ENCODE measurements around the gene LAMB1.

Gene LAMB1

GRCh38 chr7:108002726-108003598, at the start of gene LAMB1:
Gene LAMB1 (minus strand): TSS chr7:108003161. CDS start chr7:108002885, 276 bp downstream.
- Histone ChIP-seq H3K9me3 (ENCODE audit: control insufficient read depth, low read depth, low read length) (no peaks in the 10 kb centered on the region), H3K27me3 (ENCODE audit: control insufficient read depth, insufficient read depth, low read length) (peaks cover 84% of the 10 kb centered on the region), H3K36me3 (ENCODE audit: control insufficient read depth, low read depth, low read length) (no peaks in the 10 kb centered on the region), H3K4me1 (ENCODE audit: control insufficient read depth, low read depth, low read length) (peaks cover 12% of the 10 kb centered on the region), H3K4me3 (ENCODE audit: low read length) (peak within 1 kb of the TSS; percentile 59), H3K9ac (ENCODE audit: low read length) (peak within 1 kb of the TSS; percentile 70), H3K27ac (ENCODE audit: low read length) (no peak within 1 kb of the TSS)

GRCh38 chr7:108051454-108051853, 48.5 kb upstream of the LAMB1 start:
- Histone ChIP-seq H3K4me3 (ENCODE audit: low read length) (no peak overlapping the region), H3K9ac (ENCODE audit: low read length) (no peak overlapping the region), H3K9me3 (ENCODE audit: control insufficient read depth, low read depth, low read length) (no peaks in the 10 kb centered on the region), H3K27ac (ENCODE audit: low read length) (no peak overlapping the region), H3K36me3 (ENCODE audit: control insufficient read depth, low read depth, low read length) (no peaks in the 10 kb centered on the region), H3K27me3 (ENCODE audit: control insufficient read depth, insufficient read depth, low read length) (no peaks in the 10 kb centered on the region), H3K4me1 (ENCODE audit: control insufficient read depth, low read depth, low read length) (no peaks in the 10 kb centered on the region)

DNA sequence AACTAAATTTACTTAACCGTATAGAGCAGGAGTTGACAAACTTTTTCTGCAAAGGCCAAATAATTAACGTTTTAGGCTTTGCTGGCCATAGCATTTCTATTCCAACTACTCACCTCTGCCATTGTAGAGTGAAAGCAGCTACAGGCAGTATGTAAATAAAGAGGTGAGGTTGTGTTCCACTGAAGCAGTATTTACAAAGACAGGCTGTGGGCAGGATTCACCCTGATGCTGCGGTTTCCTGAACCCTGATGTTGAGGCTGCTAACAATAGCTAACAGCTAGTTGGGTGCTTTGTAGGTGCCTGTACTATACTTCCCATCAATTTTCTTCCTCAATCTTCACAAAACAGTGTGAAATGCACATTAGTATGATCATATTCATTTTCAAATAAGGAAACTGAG, 47.0 kb upstream of the LAMB1 start:
- H3K36me3 ChIP-seq (ENCODE audit: control insufficient read depth, low read depth, low read length): no peaks in the 10 kb centered on the region
- no peak overlapping the region for H3K9ac ChIP-seq (ENCODE audit: low read length)
- H3K4me3 ChIP-seq (ENCODE audit: low read length): no peak overlapping the region
- no peaks in the 10 kb centered on the region for H3K9me3 ChIP-seq (ENCODE audit: control insufficient read depth, low read depth, low read length)
- H3K27ac ChIP-seq (ENCODE audit: low read length): no peak overlapping the region
- H3K4me1 ChIP-seq (ENCODE audit: control insufficient read depth, low read depth, low read length): no peaks in the 10 kb centered on the region
- no peaks in the 10 kb centered on the region for H3K27me3 ChIP-seq (ENCODE audit: control insufficient read depth, insufficient read depth, low read length)

- Histone ChIP-seq H3K27me3 (ENCODE audit: control insufficient read depth, insufficient read depth, low read length) (no peaks in the 10 kb centered on the region), H3K36me3 (ENCODE audit: control insufficient read depth, low read depth, low read length) (no peaks in the 10 kb centered on the region), H3K27ac (ENCODE audit: low read length) (no peak overlapping the region), H3K4me3 (ENCODE audit: low read length) (no peak overlapping the region), H3K4me1 (ENCODE audit: control insufficient read depth, low read depth, low read length) (no peaks in the 10 kb centered on the region), H3K9me3 (ENCODE audit: control insufficient read depth, low read depth, low read length) (no peaks in the 10 kb centered on the region), H3K9ac (ENCODE audit: low read length) (no peak overlapping the region)
Observed at GRCh38 chr7:108048422-108048821, 45.5 kb upstream of the LAMB1 start.

DNA sequence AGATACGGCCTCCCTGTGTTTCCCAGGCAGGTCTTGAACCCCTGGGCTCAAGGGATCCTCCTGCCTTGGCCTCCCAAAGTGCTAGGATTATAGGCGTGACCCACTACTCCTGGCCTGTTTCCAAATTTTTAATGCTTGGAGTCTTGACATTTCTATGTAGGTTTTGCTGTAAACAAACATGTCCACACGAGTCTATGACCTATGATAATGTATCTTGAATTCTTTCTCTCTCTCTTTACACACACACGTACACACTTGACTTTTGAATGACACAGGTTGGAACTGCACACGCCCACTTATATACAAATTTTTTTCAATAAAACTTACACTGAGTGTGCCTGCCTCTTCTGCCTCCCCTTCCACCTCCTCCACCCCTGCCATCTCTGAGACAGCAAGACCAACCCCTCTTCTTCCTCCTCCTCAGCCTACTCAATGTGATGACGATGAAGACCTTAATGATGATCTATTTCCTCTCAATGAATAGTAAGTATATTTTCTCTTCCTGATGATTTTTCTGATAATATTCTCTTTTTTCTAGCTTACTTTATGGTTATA, 44.1 kb upstream of the LAMB1 start:
- no peak overlapping the region for H3K27ac ChIP-seq (ENCODE audit: low read length)
- H3K9ac ChIP-seq (ENCODE audit: low read length): no peak overlapping the region
- no peaks in the 10 kb centered on the region for H3K27me3 ChIP-seq (ENCODE audit: control insufficient read depth, insufficient read depth, low read length)
- H3K4me3 ChIP-seq (ENCODE audit: low read length): no peak overlapping the region
- no peaks in the 10 kb centered on the region for H3K4me1 ChIP-seq (ENCODE audit: control insufficient read depth, low read depth, low read length)
- H3K9me3 ChIP-seq (ENCODE audit: control insufficient read depth, low read depth, low read length): no peaks in the 10 kb centered on the region
- H3K36me3 ChIP-seq (ENCODE audit: control insufficient read depth, low read depth, low read length): no peaks in the 10 kb centered on the region

DNA sequence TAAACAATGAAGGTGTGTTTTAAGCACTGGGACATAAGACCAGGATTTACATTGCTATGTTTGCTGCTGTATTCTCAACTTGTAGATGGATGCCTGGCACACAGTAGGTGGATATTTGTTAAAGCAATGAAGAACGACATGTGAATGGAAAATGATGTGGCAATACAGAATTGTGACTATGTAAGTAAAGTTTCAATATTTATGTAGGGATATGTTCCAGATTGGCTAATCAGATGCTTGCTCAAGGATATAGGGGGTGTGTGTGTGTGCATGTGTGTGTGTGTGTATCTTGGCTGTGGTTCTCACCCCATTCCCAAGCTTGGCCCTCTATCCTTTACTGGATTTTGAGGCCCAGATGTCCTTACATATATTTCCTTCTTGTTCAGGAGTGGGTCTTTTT, 42.7 kb upstream of the LAMB1 start:
- no peak overlapping the region for H3K4me3 ChIP-seq (ENCODE audit: low read length)

GRCh38 chr7:108045154-108045553, 42.2 kb upstream of the LAMB1 start:
- Histone ChIP-seq H3K4me1 (ENCODE audit: control insufficient read depth, low read depth, low read length) (no peaks in the 10 kb centered on the region), H3K27me3 (ENCODE audit: control insufficient read depth, insufficient read depth, low read length) (no peaks in the 10 kb centered on the region), H3K36me3 (ENCODE audit: control insufficient read depth, low read depth, low read length) (no peaks in the 10 kb centered on the region), H3K9ac (ENCODE audit: low read length) (no peak overlapping the region), H3K9me3 (ENCODE audit: control insufficient read depth, low read depth, low read length) (no peaks in the 10 kb centered on the region), H3K4me3 (ENCODE audit: low read length) (no peak overlapping the region), H3K27ac (ENCODE audit: low read length) (no peak overlapping the region)

More for the DNA sequence above, 42.7 kb upstream of the LAMB1 start:
- Histone ChIP-seq H3K9me3 (ENCODE audit: control insufficient read depth, low read depth, low read length) (no peaks in the 10 kb centered on the region), H3K9ac (ENCODE audit: low read length) (no peak overlapping the region), H3K27me3 (ENCODE audit: control insufficient read depth, insufficient read depth, low read length) (no peaks in the 10 kb centered on the region), H3K36me3 (ENCODE audit: control insufficient read depth, low read depth, low read length) (no peaks in the 10 kb centered on the region), H3K4me1 (ENCODE audit: control insufficient read depth, low read depth, low read length) (no peaks in the 10 kb centered on the region), H3K27ac (ENCODE audit: low read length) (no peak overlapping the region)

DNA sequence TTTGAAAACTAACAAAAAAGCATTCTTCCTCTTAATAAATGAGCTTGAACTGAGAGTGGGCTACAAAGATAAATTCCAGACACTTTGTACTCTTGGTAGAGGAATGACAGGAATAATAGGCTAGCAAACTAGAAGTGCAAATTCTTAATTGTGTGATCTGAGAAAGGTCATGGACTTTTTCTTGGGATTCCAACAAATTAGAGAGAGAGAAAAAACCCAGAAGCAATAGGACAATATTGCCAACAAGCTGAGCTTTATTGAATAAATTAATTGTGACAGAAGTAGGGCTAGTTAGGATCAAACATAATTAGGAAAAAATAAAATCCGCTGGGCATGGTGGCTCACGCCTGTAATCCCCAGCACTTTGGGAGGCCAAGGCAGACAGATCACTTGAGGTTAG, 41.4 kb upstream of the LAMB1 start:
- no peak overlapping the region for H3K4me3 ChIP-seq (ENCODE audit: low read length)
- no peaks in the 10 kb centered on the region for H3K36me3 ChIP-seq (ENCODE audit: control insufficient read depth, low read depth, low read length)
- H3K4me1 ChIP-seq (ENCODE audit: control insufficient read depth, low read depth, low read length): no peaks in the 10 kb centered on the region
- no peak overlapping the region for H3K27ac ChIP-seq (ENCODE audit: low read length)
- no peaks in the 10 kb centered on the region for H3K9me3 ChIP-seq (ENCODE audit: control insufficient read depth, low read depth, low read length)
- no peaks in the 10 kb centered on the region for H3K27me3 ChIP-seq (ENCODE audit: control insufficient read depth, insufficient read depth, low read length)
- H3K9ac ChIP-seq (ENCODE audit: low read length): no peak overlapping the region

GRCh38 chr7:108038986-108039385, 36.0 kb upstream of the LAMB1 start:
- Histone ChIP-seq H3K27me3 (ENCODE audit: control insufficient read depth, insufficient read depth, low read length) (no peaks in the 10 kb centered on the region), H3K9ac (ENCODE audit: low read length) (no peak overlapping the region), H3K4me1 (ENCODE audit: control insufficient read depth, low read depth, low read length) (peaks cover 8% of the 10 kb centered on the region), H3K4me3 (ENCODE audit: low read length) (no peak overlapping the region), H3K27ac (ENCODE audit: low read length) (no peak overlapping the region), H3K36me3 (ENCODE audit: control insufficient read depth, low read depth, low read length) (no peaks in the 10 kb centered on the region), H3K9me3 (ENCODE audit: control insufficient read depth, low read depth, low read length) (no peaks in the 10 kb centered on the region)

DNA sequence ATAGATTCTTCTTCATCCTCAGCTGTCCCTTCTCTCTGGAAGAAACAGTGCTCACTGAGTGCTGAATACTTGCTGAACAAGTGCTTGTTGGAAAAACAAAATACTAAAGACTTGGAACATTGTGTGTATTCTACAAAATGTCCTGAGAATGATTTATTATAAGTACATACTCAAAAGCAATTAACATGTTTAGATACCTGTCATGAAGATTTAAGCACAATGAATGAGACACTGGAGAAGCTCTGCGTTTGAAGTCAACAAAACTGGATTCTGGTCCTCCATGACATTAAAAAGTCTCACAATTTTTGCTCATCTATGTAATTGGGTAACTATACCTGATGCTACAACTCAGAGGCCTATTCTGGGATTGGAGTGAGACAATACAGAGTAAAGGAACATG, 34.8 kb upstream of the LAMB1 start:
- Histone ChIP-seq H3K9me3 (ENCODE audit: control insufficient read depth, low read depth, low read length) (no peaks in the 10 kb centered on the region), H3K27ac (ENCODE audit: low read length) (no peak overlapping the region), H3K4me1 (ENCODE audit: control insufficient read depth, low read depth, low read length) (peaks cover 12% of the 10 kb centered on the region), H3K36me3 (ENCODE audit: control insufficient read depth, low read depth, low read length) (no peaks in the 10 kb centered on the region), H3K27me3 (ENCODE audit: control insufficient read depth, insufficient read depth, low read length) (no peaks in the 10 kb centered on the region), H3K9ac (ENCODE audit: low read length) (no peak overlapping the region), H3K4me3 (ENCODE audit: low read length) (no peak overlapping the region)

DNA sequence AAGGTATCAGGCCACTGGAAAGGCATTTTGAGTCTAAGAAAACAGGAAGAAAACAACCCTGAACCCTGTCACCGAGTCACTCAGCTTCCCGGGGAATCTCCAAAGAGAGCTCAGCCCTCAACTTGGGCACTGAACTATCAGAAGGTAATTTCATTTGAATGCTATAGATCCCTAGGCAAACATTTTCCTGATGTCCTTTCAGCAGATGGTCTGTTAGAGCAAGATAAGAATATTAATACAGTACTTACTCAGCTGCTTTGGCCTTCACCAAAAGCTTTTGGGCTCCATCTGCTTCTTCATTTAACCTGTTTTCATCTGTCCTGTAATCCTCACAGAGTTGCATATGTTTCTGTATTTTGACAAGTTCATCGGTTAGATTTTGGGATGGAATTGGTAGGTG, 34.2 kb upstream of the LAMB1 start:
- H3K9me3 ChIP-seq (ENCODE audit: control insufficient read depth, low read depth, low read length): no peaks in the 10 kb centered on the region
- H3K4me1 ChIP-seq (ENCODE audit: control insufficient read depth, low read depth, low read length): peaks cover 12% of the 10 kb centered on the region
- no peaks in the 10 kb centered on the region for H3K27me3 ChIP-seq (ENCODE audit: control insufficient read depth, insufficient read depth, low read length)
- no peaks in the 10 kb centered on the region for H3K36me3 ChIP-seq (ENCODE audit: control insufficient read depth, low read depth, low read length)
- H3K9ac ChIP-seq (ENCODE audit: low read length): no peak overlapping the region
- H3K4me3 ChIP-seq (ENCODE audit: low read length): no peak overlapping the region
- no peak overlapping the region for H3K27ac ChIP-seq (ENCODE audit: low read length)

- no peak overlapping the region for H3K27ac ChIP-seq (ENCODE audit: low read length)
- H3K4me3 ChIP-seq (ENCODE audit: low read length): no peak overlapping the region
Observed at GRCh38 chr7:108034586-108034985, 31.6 kb upstream of the LAMB1 start.

More at GRCh38 chr7:108034586-108034985, 31.6 kb upstream of the LAMB1 start:
- Histone ChIP-seq H3K9ac (ENCODE audit: low read length) (no peak overlapping the region), H3K36me3 (ENCODE audit: control insufficient read depth, low read depth, low read length) (no peaks in the 10 kb centered on the region), H3K27me3 (ENCODE audit: control insufficient read depth, insufficient read depth, low read length) (no peaks in the 10 kb centered on the region), H3K4me1 (ENCODE audit: control insufficient read depth, low read depth, low read length) (peaks cover 12% of the 10 kb centered on the region), H3K9me3 (ENCODE audit: control insufficient read depth, low read depth, low read length) (no peaks in the 10 kb centered on the region)
